Endothelial cell of umbilical vein (primary cell): Measurements from ENCODE around the gene MAPK13.

Experiments used
- EZH2 ChIP-seq: IDR thresholded peaks from 2 replicates; pipeline ENCODE4 v1.6.1; 2012; ENCODE audit warnings: borderline replicate concordance, low read depth, mild to moderate bottlenecking, moderate library complexity, low read length, inconsistent platforms; ENCODE audit not compliant: severe bottlenecking
- FOS ChIP-seq: IDR thresholded peaks from 2 replicates; pipeline ENCODE4 v1.6.1; 2011; ENCODE audit warnings: mild to moderate bottlenecking, low read length, moderate library complexity, borderline replicate concordance; ENCODE audit not compliant: insufficient read depth
- GATA2 ChIP-seq: IDR thresholded peaks from 2 replicates; pipeline ENCODE4 v1.7.0; 2011; ENCODE audit warnings: low read depth, mild to moderate bottlenecking, moderate library complexity, mixed read lengths, low read length; ENCODE audit not compliant: insufficient read length, insufficient read depth
- JUN ChIP-seq: IDR thresholded peaks from 2 replicates; pipeline ENCODE4 v1.6.1; 2011; ENCODE audit warnings: borderline replicate concordance, low read depth; ENCODE audit not compliant: insufficient read length, insufficient read depth
- MYC ChIP-seq: IDR thresholded peaks from one replicate; pipeline ENCODE4 v1.6.1; 2011; ENCODE audit warnings: mild to moderate bottlenecking, low read depth, low read length
- POLR2A ChIP-seq: IDR thresholded peaks from 2 replicates; pipeline ENCODE4 v1.6.1; 2012; ENCODE audit warnings: low read depth, mild to moderate bottlenecking, control low read depth, low read length
- POLR2AphosphoS5 ChIP-seq: IDR thresholded peaks from 2 replicates; pipeline ENCODE4 v1.6.1; 2012; ENCODE audit warnings: low read depth, mild to moderate bottlenecking, control low read depth, low read length, moderate library complexity; ENCODE audit not compliant: insufficient read depth
- TF ChIP-seq, protein P1 (sequence below), 2 donors: IDR thresholded peaks; 1 replicate in 1 of 2; 2 replicates in 1 of 2; pipeline ENCODE4 v1.5.1; 2011; ENCODE audit warnings: low read length in 2 of 2, mild to moderate bottlenecking in 2 of 2, moderate library complexity in 2 of 2, control low read depth in 1 of 2, inconsistent platforms in 1 of 2, low read depth in 1 of 2; ENCODE audit not compliant: insufficient read depth in 1 of 2; ENCODE audit errors: extremely low read depth in 1 of 2
- TF ChIP-seq, protein P2 (sequence below): IDR thresholded peaks from 2 replicates; pipeline ENCODE4 v1.6.1; 2011; ENCODE audit not compliant: insufficient read depth, insufficient read length

DNA sequence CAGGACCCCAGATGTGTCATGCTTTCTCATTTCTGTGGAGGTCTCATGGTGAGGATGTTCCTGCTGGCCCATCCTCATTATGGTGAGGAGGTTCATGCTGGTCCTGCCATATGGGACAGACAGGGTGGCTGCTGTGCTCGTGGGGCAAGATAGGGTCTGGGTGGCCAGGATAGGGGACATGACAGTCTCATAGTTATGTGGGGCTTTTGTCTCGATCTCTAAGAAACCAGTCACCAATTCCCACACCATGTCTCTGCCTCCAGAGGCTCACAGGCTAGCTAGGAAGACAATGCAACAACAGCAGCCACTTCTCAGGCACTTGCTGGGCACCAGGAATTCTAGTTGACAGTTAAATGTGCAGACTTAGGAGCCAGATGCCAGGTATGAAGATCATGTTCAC lies 4.2 kb upstream of the MAPK13 start:
- TF ChIP-seq, protein P1, sequence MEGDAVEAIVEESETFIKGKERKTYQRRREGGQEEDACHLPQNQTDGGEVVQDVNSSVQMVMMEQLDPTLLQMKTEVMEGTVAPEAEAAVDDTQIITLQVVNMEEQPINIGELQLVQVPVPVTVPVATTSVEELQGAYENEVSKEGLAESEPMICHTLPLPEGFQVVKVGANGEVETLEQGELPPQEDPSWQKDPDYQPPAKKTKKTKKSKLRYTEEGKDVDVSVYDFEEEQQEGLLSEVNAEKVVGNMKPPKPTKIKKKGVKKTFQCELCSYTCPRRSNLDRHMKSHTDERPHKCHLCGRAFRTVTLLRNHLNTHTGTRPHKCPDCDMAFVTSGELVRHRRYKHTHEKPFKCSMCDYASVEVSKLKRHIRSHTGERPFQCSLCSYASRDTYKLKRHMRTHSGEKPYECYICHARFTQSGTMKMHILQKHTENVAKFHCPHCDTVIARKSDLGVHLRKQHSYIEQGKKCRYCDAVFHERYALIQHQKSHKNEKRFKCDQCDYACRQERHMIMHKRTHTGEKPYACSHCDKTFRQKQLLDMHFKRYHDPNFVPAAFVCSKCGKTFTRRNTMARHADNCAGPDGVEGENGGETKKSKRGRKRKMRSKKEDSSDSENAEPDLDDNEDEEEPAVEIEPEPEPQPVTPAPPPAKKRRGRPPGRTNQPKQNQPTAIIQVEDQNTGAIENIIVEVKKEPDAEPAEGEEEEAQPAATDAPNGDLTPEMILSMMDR (IDR thresholded peaks at IDR 0.05; ENCODE audit: extremely low read depth in 1 of 2, insufficient read depth in 1 of 2, low read depth in 1 of 2, low read length in 2 of 2), result no peak
- TF ChIP-seq POLR2AphosphoS5 (no peak), POLR2A (no peak), JUN (no peak), EZH2 (no peak), FOS (no peak), MYC (no peak), GATA2 (no peak)
- TF ChIP-seq, protein P2, sequence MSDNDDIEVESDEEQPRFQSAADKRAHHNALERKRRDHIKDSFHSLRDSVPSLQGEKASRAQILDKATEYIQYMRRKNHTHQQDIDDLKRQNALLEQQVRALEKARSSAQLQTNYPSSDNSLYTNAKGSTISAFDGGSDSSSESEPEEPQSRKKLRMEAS, result no peak
